HG03469 (cell line): ENCODE results near the gene IP6K3.

Source experiments
- ATAC-seq: cut with Tn5 transposase; IDR thresholded peaks from one replicate; pipeline ENCODE4 v1.9.1; 2021; ENCODE audit warnings: mild to moderate bottlenecking, moderate library complexity, moderate number of reproducible peaks; ENCODE audit not compliant: unreplicated experiment

IP6K3 gene

DNA sequence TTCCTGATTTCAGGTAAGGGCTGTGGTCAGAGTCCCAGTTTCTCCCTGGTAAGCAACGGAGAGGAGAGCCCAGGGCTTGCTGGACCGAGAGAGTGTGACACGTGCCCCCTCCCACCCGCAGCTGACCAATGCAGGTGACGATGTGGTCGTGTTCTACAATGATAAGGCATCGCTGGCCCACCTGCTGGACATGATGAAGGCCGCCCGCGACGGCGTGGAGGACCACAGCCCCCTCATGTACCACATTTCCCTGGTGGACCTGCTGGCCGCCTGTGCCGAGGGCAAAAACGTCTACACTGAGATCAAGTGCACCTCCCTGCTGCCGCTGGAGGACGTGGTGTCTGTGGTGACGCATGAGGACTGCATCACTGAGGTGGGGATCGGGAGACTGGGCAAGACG is 66.9 kb downstream of the IP6K3 start:
- no peak for ATAC-seq

DNA sequence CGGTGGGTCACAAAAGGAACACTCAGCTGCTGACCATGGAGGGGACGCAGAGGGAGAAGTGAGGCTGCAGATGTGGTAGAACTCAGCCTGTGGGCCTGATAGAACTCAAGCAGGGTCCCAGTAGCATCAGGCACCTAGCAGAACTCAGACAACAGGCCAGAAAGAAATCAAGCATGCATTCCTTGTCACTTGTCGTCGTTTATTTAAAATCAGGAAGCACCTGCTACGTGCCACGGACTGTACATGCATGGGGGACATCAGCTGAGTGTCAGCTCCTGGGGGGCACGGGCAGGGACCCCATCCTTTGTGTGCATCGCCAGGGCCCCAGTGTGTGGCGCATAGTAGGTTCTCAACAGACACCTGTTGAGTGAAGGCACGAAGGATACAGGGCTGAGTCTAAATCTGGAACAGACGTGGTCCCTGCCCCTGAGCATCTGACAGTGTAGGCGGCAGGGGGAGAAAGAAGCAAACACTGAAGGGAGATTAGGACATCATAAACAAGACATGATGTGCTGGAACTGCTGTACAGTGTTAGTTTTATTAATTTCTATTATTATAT is 67.7 kb downstream of the IP6K3 start:
- ATAC-seq, result no peak

DNA sequence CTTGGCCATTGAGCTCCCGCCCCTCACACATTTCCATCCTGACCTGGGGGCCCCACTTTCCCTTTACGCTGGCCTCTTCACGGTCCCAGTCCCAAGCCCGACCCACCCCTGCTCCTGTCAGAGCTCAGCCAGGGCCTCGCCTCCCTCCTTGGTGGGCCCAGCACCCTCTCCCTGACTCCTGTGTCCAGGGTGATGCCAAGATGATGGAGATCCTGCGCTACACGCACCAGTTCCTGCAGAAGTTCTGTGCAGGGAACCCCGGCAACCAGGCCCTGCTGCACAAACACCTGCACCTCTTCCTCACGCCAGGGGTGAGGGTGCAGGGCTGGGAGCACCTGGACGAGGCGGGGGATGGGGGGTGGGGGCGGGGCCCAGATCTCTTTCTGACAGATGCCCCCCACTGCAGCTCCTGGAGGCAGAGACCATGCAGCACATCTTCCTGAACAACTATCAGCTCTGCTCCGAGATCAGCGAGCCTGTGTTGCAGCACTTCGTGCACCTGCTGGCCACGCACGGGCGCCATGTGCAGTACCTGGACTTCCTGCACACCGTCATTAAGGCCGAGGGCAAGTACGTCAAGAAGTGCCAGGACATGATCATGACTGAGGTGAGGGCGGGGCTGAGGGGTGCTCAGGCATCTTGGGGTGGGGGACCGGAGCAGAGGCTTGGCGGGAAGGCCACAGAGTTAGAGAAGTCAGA is 68.3 kb downstream of the IP6K3 start:
- no peak for ATAC-seq

DNA sequence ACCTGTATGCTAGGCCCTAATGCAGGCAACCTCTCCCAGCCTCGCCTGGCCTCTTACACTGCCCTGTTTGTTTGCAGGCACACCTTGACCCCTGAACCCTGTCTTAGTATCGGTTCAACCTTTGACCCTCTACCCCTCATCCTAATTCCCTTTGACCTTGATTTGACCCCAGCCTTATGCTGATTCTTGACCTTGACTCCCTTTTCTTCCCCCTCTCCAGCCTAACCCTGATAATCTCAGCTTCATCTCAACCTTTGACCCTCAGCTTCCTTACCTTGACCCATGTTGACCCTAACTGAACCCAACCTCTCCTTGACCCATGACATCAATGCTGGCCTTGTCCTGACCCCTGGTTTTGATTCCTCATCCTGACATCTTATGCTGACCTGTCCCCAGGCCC is 69.0 kb downstream of the IP6K3 start:
- no peak for ATAC-seq

DNA sequence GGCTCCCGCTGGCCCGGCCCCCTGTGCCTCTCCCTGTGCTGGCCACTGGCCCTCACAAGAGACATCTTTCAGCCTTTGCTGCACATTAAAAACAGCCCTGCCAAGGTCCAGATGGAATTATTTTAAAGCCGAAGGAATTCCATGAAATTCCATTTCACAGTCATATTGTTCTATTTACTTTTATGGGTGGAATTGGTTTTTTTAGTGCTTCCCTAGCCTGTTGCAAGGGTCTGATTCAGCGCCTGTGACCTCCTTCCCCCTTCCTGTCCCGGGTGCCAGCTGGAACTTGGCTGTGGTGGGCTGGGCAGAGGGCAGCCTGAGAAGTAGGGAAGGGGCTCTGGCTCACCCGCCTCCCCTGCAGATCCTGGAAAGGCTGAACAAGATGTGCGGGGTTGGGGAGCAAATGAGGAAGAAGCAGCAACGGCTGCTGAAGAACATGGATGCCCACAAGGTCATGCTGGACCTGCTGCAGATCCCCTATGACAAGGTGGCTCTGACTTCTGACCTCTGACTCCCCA is 69.5 kb downstream of the IP6K3 start:
- no peak for ATAC-seq

DNA sequence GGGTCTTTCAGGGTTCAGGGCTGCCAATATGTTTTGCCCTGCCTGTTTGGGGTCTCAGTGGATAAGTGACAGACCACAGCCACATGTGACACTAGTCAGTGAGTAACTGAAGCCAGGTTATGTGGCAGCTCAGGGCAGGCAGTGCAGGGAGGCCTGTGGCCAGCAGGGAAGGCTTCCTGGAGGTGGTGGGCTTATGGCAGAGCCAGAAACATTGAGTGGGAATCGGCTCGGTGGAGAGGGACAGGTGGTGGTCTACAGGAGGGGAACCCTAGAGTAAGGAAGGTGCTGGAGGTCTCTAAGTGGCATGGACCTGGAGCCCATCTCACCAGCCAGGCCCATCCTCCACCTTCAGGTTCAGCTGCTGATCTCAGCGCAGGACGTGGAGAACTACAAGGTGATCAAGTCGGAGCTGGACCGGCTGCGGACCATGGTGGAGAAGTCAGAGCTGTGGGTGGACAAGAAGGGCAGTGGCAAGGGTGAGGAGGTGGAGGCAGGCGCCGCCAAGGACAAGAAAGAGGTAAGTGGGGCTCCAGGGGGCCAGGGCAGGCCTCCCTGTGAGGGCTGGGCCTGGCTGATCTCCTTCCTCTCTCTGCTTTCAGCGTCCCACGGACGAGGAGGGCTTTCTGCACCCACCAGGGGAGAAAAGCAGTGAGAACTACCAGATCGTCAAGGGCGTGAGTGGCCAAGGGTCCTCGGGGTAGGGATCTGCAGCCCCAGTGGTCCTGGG is 70.1 kb downstream of the IP6K3 start:
- ATAC-seq, result no peak

DNA sequence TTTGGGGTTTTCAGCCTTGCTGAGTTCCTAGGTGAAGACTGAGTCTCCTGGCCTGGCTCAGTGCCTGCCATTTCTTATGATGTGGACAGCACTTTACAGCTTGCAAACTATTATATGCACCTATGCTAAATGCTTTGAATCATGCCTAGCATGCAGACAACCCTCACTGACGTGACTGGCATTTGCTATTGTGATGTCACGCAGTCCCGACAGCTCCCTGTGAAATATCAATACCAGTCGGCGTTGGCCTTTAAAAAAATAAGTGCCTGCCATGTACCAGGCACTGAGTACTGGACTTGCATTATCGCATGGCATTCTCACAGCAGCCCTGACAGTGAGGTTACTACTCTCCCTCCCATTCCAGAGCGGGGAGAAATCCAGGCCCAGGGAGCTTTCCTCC is 70.7 kb downstream of the IP6K3 start:
- no peak for ATAC-seq

DNA sequence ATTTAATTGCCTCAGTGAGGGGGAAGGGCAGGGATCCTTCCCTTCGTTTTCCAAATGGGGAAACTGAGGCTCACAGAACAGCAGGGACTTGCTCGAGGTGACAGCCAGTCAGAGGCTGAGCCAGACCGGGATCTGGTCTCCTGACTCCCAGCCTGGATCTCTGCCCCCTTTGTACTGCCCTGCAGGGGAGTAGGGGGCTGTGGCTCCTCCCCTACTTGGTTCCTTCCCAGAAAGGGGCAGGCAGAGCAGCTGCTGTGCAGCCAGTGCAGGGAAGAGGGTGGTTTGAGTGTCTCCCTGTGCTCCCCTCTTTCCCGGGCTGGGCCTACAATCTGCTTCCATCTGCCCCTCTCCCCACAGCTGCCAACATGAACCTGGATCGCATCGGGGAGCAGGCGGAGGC is 72.9 kb downstream of the IP6K3 start:
- no peak for ATAC-seq

DNA sequence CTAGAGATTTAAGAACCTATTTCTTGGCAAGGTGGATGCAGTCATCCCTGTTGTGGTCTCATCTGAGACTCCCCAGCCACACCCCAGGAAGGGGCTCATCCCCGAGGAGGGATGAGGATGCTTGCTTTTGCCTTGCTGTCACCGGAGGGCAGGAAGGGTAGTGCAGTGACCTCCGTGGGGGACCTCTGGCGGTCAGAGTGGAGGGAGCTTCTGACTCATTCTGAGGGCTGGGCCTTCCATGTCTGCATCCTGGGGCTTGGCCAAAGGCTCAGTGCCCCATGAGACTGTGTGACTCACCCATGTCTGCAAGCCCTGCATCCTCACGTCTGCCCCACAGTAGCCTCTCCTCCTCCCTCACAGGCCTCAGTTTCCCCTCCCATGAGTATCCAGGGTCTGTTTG is 73.9 kb downstream of the IP6K3 start:
- ATAC-seq, result no peak

DNA sequence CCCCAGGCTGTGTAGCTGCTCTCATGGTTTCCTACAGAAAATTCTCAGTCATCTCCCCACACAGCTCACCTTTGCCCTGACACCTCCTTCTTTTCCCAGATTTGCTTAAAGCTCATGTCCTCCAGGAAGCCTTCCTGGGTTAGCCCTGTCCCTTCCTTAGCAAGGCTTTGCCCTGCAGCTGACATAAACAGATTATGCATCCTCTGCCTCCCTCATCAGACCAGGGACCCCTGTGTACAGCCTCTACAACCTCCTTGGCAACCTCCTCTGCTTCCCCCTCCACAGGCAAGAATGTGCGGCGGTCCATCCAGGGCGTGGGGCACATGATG is 75.0 kb downstream of the IP6K3 start:
- no peak for ATAC-seq
